ENCODE results near the gene RB1.
"Not testable (repeated sequence)": the region's sequence is repeated elsewhere in the genome, so short reads cannot be mapped to it uniquely, and the experiment has no call there.

RB1 gene

GRCh38 chr13:48346583-48346982 lies 43.0 kb downstream of the RB1 start:
- no peak overlapping the region for H3K4me3 ChIP-seq (ENCODE audit: low read depth, low read length)
- TF ChIP-seq, protein P1, sequence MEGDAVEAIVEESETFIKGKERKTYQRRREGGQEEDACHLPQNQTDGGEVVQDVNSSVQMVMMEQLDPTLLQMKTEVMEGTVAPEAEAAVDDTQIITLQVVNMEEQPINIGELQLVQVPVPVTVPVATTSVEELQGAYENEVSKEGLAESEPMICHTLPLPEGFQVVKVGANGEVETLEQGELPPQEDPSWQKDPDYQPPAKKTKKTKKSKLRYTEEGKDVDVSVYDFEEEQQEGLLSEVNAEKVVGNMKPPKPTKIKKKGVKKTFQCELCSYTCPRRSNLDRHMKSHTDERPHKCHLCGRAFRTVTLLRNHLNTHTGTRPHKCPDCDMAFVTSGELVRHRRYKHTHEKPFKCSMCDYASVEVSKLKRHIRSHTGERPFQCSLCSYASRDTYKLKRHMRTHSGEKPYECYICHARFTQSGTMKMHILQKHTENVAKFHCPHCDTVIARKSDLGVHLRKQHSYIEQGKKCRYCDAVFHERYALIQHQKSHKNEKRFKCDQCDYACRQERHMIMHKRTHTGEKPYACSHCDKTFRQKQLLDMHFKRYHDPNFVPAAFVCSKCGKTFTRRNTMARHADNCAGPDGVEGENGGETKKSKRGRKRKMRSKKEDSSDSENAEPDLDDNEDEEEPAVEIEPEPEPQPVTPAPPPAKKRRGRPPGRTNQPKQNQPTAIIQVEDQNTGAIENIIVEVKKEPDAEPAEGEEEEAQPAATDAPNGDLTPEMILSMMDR (IDR thresholded peaks at IDR 0.05; ENCODE audit: low read depth, low read length), result no peak
- DNase-seq, result no peak
- no peaks in the 10 kb centered on the region for H3K27me3 ChIP-seq
- no peaks in the 10 kb centered on the region for H3K4me1 ChIP-seq
- H3K9me3 ChIP-seq, result no peaks in the 10 kb centered on the region
- H3K36me3 ChIP-seq, result peaks cover 12% of the 10 kb centered on the region

- H3K9me3 ChIP-seq, result no peaks in the 10 kb centered on the region; the same call in 1 of the 2 replicates
- DNase-seq, result no peak
- H3K4me1 ChIP-seq, result no peaks in the 10 kb centered on the region
- H3K36me3 ChIP-seq, result peaks cover 24% of the 10 kb centered on the region
- TF ChIP-seq, protein P1 (IDR thresholded peaks at IDR 0.05; ENCODE audit: low read depth, low read length), result no peak
- H3K27me3 ChIP-seq, result no peaks in the 10 kb centered on the region
- no peak overlapping the region for H3K4me3 ChIP-seq (ENCODE audit: low read depth, low read length)
These were observed 46.0 kb downstream of the RB1 start for GRCh38 chr13:48349525-48349924.

DNA sequence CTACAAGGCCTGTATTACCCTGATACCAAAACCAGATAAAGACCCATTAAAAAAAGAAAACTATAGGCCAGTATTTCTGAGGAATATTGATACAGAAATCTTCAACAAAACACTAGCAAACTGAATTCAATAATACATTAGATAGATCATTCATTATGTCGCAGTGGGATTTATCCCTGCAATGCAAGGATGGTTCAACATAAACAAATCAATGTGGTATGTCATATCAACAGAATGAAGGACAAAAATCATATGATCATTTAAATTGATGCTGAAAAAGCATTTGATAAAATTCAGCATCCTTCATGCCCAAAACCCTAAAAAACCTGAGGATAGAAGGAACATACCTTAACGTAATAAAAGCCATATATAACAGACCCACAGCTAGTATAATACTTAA lies 50.0 kb downstream of the RB1 start:
- H3K27me3 ChIP-seq, result no peaks in the 10 kb centered on the region
- H3K4me1 ChIP-seq, result peaks cover 3% of the 10 kb centered on the region; the same call in 1 of the 2 replicates
- H3K36me3 ChIP-seq, result peaks cover 25% of the 10 kb centered on the region
- H3K9me3 ChIP-seq, result no peaks in the 10 kb centered on the region; the same call in 1 of the 2 replicates
- H3K4me3 ChIP-seq (ENCODE audit: low read depth, low read length), result no peak overlapping the region
- TF ChIP-seq, protein P1 (IDR thresholded peaks at IDR 0.05; ENCODE audit: low read depth, low read length), result no peak
- no peak for DNase-seq

DNA sequence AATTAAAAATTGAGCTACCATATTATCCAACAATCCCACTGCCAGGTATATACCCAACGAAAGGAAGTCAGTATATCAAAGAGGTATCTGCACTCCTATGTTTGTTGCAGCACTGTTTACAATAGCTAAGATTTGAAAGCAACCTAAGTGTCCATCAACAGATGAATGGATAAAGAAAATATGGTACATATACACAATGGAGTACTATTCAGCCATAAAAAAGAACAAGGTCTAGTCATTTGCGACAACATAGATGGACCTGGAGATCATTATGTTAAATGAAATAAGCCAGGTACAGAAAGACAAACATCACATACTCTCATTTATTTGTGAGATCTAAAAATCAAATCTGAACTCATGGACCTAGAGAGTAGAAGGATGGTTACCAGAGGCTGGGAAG lies 52.0 kb downstream of the RB1 start:
- peaks cover 20% of the 10 kb centered on the region for H3K36me3 ChIP-seq
- not testable (repeated sequence) for H3K9me3 ChIP-seq; DNase-seq; H3K4me3 ChIP-seq (ENCODE audit: low read depth, low read length); H3K4me1 ChIP-seq; H3K27me3 ChIP-seq

DNA sequence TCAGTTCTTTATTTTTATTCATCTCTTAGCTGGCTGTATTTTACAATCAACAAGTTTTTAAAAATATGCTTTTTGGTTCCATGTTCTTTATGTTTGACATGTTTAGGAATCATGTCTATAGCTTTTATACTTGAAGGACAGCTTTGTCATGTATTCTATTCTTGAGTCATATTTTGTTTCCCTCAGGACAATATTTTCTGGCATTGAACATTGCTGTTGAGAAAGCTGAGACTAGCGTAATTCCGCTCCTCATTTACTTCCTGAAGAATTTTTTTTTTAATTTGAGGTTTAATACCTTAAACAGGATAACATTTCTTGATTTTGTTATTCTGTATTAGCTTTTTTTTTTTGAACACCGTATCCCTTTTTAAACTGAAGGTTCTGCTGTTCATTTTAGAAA lies 53.2 kb downstream of the RB1 start:
- Histone ChIP-seq H3K4me3 (ENCODE audit: low read depth, low read length) (no peak overlapping the region), H3K9me3 (no peaks in the 10 kb centered on the region; the same call in 1 of the 2 replicates), H3K36me3 (peaks cover 23% of the 10 kb centered on the region), H3K4me1 (peaks cover 3% of the 10 kb centered on the region; the same call in 1 of the 2 replicates), H3K27me3 (no peaks in the 10 kb centered on the region)
- TF ChIP-seq, protein P1 (IDR thresholded peaks at IDR 0.05; ENCODE audit: low read depth, low read length), result no peak
- DNase-seq, result no peak

DNA sequence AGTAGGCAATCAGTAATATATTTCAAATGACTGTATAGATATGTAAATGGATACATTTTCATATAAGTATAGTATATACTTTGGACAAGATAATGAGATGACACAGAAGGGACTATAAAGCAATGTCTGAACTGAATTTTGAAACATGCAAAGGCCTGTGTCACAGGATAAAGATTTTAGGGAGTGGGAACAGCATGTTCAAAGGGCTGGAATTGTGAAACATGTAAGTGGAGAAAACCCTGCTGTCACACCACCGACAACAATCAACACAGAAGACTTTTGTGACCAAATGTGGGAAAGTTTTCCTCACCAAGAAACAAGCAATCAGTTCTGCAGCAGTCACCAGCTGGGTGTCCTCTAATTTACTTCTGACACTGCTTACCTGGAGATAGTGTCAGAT lies 66.4 kb downstream of the RB1 start:
- Histone ChIP-seq H3K9me3 (no peaks in the 10 kb centered on the region), H3K4me3 (ENCODE audit: low read depth, low read length) (no peak overlapping the region), H3K36me3 (peaks cover 3% of the 10 kb centered on the region), H3K4me1 (no peaks in the 10 kb centered on the region), H3K27me3 (no peaks in the 10 kb centered on the region)
- TF ChIP-seq, protein P1 (IDR thresholded peaks at IDR 0.05; ENCODE audit: low read depth, low read length), result no peak
- DNase-seq, result no peak

DNA sequence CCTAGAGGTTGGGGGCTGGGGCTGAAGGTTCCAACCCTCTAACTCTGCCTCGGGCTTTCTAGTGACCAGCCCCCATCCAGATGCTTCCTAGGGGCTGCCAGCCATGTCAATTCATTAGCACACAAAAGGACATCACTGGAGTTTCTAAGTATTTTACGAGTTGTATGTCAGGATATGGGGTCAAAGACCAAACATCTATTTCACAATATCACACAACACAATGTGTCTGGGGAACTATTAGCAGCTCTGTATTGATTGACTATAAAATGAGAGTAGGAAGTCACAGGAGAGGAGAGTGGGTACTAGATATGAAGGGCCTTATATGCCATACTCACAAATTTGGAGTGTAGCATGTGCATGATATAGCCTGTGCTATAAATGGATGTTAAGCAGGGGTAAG lies 67.3 kb downstream of the RB1 start:
- Histone ChIP-seq H3K4me1 (no peaks in the 10 kb centered on the region), H3K27me3 (no peaks in the 10 kb centered on the region), H3K9me3 (no peaks in the 10 kb centered on the region), H3K36me3 (peaks cover 5% of the 10 kb centered on the region), H3K4me3 (ENCODE audit: low read depth, low read length) (no peak overlapping the region)
- TF ChIP-seq, protein P1 (IDR thresholded peaks at IDR 0.05; ENCODE audit: low read depth, low read length), result no peak
- no peak for DNase-seq
